IPS-11a (cell line): Measurements from ENCODE around the gene DAPK1.

Experiments used
- H3K4me3 ChIP-seq: one replicate; pipeline ENCODE4 v1.5.1; 2013; ENCODE audit warnings: low read depth, low read length, control low read depth

DAPK1 gene

GRCh38 chr9:87497604-87498045, at the start of gene DAPK1:
TSS of gene DAPK1 (plus strand) at chr9:87497867. CDS start at chr9:87499078, 1,211 bp downstream.
- peak within 1 kb of the TSS; percentile 81 for H3K4me3 ChIP-seq

GRCh38 chr9:87451149-87451548, 46.5 kb upstream of the DAPK1 start:
- H3K4me3 ChIP-seq = no peak overlapping the region

- H3K4me3 ChIP-seq = no peak overlapping the region
Measured at GRCh38 chr9:87455407-87455806, 42.3 kb upstream of the DAPK1 start.

GRCh38 chr9:87461256-87461655, 36.4 kb upstream of the DAPK1 start:
- no peak overlapping the region for H3K4me3 ChIP-seq

GRCh38 chr9:87464110-87464991, 33.3 kb upstream of the DAPK1 start:
- H3K4me3 ChIP-seq = no peak overlapping the region

- no peak overlapping the region for H3K4me3 ChIP-seq
Measured at GRCh38 chr9:87464992-87465378, 32.7 kb upstream of the DAPK1 start.

GRCh38 chr9:87465816-87466215, 31.9 kb upstream of the DAPK1 start:
- no peak overlapping the region for H3K4me3 ChIP-seq

- H3K4me3 ChIP-seq = no peak overlapping the region
Measured at GRCh38 chr9:87467187-87467586, 30.5 kb upstream of the DAPK1 start.

GRCh38 chr9:87469793-87470465, 27.7 kb upstream of the DAPK1 start:
- H3K4me3 ChIP-seq = no peak overlapping the region

GRCh38 chr9:87471746-87472145, 25.9 kb upstream of the DAPK1 start:
- H3K4me3 ChIP-seq = no peak overlapping the region

GRCh38 chr9:87475463-87475862, 22.2 kb upstream of the DAPK1 start:
- H3K4me3 ChIP-seq = no peak overlapping the region

GRCh38 chr9:87478226-87478992, 19.3 kb upstream of the DAPK1 start:
- H3K4me3 ChIP-seq = no peak overlapping the region

GRCh38 chr9:87479801-87480201, 17.9 kb upstream of the DAPK1 start:
- H3K4me3 ChIP-seq = no peak overlapping the region

GRCh38 chr9:87481890-87482855, 15.5 kb upstream of the DAPK1 start:
- H3K4me3 ChIP-seq = no peak overlapping the region

GRCh38 chr9:87490225-87490624, 7.4 kb upstream of the DAPK1 start:
- H3K4me3 ChIP-seq = no peak overlapping the region

- H3K4me3 ChIP-seq = no peak overlapping the region
Measured at GRCh38 chr9:87490907-87491306, 6.8 kb upstream of the DAPK1 start.

- no peak overlapping the region for H3K4me3 ChIP-seq
Measured at GRCh38 chr9:87491523-87491922, 6.1 kb upstream of the DAPK1 start.

GRCh38 chr9:87492642-87493041, 5.0 kb upstream of the DAPK1 start:
- H3K4me3 ChIP-seq = no peak overlapping the region

- H3K4me3 ChIP-seq = no peak overlapping the region
Measured at GRCh38 chr9:87494970-87495471, 2.6 kb upstream of the DAPK1 start.

GRCh38 chr9:87497080-87497603, 525 bp upstream of the DAPK1 start:
- peak overlapping the region; percentile 81 for H3K4me3 ChIP-seq
